Heart right ventricle (tissue), 16 donors: ENCODE results near the gene NSMCE1. TPM values are rescaled to one million over a fixed set of nuclear protein-coding genes. Genes with fewer than 3 reads are reported as not detected.

Experiments used
- ATAC-seq, 8 donors: fragments of 200-7000 bp; cut with Tn5 transposase; one replicate each; pipeline ENCODE4 v1.9.1; 2020; ENCODE audit warnings: mild to moderate bottlenecking in 8 of 8, moderate library complexity in 8 of 8, moderate number of reproducible peaks in 1 of 8
- DNase-seq, 2 donors: peaks; one replicate each; pipeline ENCODE4 v3.0.0-alpha.2; 2020
- H3K27ac ChIP-seq, 10 donors: fragments of 200-600 bp; sonication (generic) in 2 of 10; one replicate each; pipeline versions ENCODE4 v1.5.0 to v1.8.0; 2020 to 2022; ENCODE audit warnings: mild to moderate bottlenecking in 3 of 10
- H3K27me3 ChIP-seq, 7 donors: fragments of 200-600 bp; one replicate each; pipeline ENCODE4 v1.8.0; 2021 to 2022; ENCODE audit warnings: mild to moderate bottlenecking in 2 of 7
- H3K36me3 ChIP-seq, 9 donors: fragments of 200-600 bp; sonication (generic) in 1 of 9; one replicate each; pipeline versions ENCODE4 v1.5.0 to v1.8.0; 2020 to 2022; ENCODE audit warnings: mild to moderate bottlenecking in 2 of 9
- H3K4me1 ChIP-seq, 9 donors: fragments of 200-600 bp; sonication (generic) in 1 of 9; one replicate each; pipeline versions ENCODE4 v1.5.0 to v1.8.0; 2020 to 2022; ENCODE audit warnings: mild to moderate bottlenecking in 4 of 9
- H3K4me3 ChIP-seq, 10 donors: fragments of 200-600 bp; sonication (generic) in 2 of 10; one replicate each; pipeline versions ENCODE4 v1.5.0 to v1.8.0; 2020 to 2022; ENCODE audit warnings: mild to moderate bottlenecking in 7 of 10, moderate library complexity in 2 of 10
- H3K9me3 ChIP-seq, 11 donors: fragments of 200-600 bp in 10 of 11; sonication (generic) in 2 of 11; one replicate each; pipeline versions ENCODE4 v1.5.0 to v1.8.0; 2013 to 2022; ENCODE audit warnings: mild to moderate bottlenecking in 2 of 11, control low read depth in 1 of 11, moderate library complexity in 1 of 11
- WGBS, 2 donors: extraction: QIAGEN DNeasy Blood & Tissue Kit; methylation state at CpG; one replicate each; pipeline ENCODE4 v1.1.7; 2013; ENCODE audit warnings: inconsistent platforms in 1 of 2; 5-methylcytosine and 5-hydroxymethylcytosine counted together
- intact Hi-C, 10 donors: fragments of 100-400 bp; cut with DNase I; formaldehyde crosslinking; loops; one replicate each; pipeline versions ENCODE4 v1.11.1 to v1.14.2; 2022
- polyA plus RNA-seq, 2 donors: library from polyadenylated mRNA; stranded (reverse); fragments of 200-250 nt; gene quantifications; one replicate each; pipeline ENCODE4 v1.2.3, GENCODE V29; 2013
- total RNA-seq, 10 donors: library from RNA; stranded (reverse); fragmentation: NEBNext Ultra II Directional in 3 of 10; extraction: Animal tissue kit (Norgen Biotek cat#: 25700) in 3 of 10; gene quantifications; one replicate each; pipeline versions ENCODE4 v1.2.1 to v1.2.4, GENCODE V29; 2021 to 2023
- TF ChIP-seq, protein P1 (sequence below), 9 donors: fragments of 200-600 bp; sonication (generic) in 2 of 9; IDR thresholded peaks; one replicate each; pipeline versions ENCODE4 v1.5.0 to v1.8.0; 2021 to 2022; ENCODE audit warnings: antibody characterized with exemption in 9 of 9, mild to moderate bottlenecking in 5 of 9, moderate library complexity in 1 of 9
- donor health status: Arrhythmogenic right ventricular cardiomyopathy.
- donor health status: ischemic (EF 13 %, LVEDD 7.1; RV severe dilation, severe dysfunction).
- donor health status: healthy with polysubstance abuse.
- donor health status: DM: no; HTN: yes; CAD: no.
- donor health status: DM: no; HTN: no; CAD: no.
- donor health status: ischemic (EF 25% LVEDD 6.9; RV normal size, moderate dysfunction).
- donor health status: ischemic (EF 25% LVEDD 5.7; RV mildly dilated, moderate dysfunction).
- donor health status: healthy.
- donor health status: DM: yes; HTN: yes; CAD: no.
- donor health status: Ischemic cardiomyopathy.
- donor health status: ischemic (EF 35%, LVEDD 5.7; RV mildly dilated, moderate dysfunction).
- donor health status: nonischemic (EF 11% LVEDD 7.7; RV severe dilation, severe dysfunction).
- donor health status: DM: yes; HTN: yes; CAD: no.
- donor health status: PGD.
- donor health status: ischemic (EF 29% LVEDD 5.4; RV normal size, mild dysfunction).
- donor health status: nonischemic (EF 23%, LVEDD 6.1; RV moderate dilation, normal function).

NSMCE1 gene
- total and polyA plus RNA-seq, 12 donors: 33.5 to 57.1 (median 38.1) TPM

DNA sequence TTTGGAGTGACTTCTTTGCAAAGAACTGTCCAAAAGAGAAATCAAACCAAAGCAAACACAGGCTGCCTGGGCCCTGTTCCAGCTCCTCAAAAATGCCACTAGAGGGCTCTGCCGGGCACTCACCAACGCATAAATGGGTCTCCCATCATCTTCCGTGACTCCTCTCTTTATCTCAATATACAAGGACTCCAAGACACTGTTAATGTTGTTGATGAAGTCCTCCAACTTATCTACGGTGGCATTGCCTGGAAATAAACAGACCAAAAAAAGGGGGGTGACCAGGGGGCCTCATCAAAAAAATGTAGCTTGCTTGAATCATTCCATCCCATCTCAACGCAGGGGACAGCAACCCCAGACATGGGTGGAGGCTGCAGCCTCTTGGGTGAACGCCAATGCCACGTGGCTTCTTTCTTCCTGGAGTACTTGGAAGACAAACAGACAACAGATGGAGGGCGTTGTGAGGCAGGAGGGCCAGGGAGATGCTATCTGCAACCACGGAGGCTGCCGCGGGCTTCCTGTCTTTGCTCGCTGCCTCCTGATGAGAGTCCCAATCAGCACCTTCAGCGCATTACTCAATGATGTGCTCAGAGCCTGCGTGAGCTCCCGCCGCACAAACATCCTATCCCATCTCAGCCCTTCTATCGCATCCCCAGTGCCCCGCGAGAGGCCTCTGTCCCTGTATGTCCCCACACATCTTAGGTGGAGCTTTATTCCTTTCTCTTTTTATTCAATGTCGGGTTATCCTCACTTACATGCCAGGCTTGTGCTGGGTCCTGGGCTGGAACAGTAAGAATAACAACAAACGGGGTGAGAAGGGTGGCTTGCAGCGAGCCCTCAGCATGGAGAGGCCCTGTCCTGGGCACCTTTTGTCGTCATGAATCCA lies 33.3 kb downstream of the NSMCE1 start:
- WGBS, 2 donors: 22 to 25% methylated on average over 23 of the region's 23 CpGs
- ATAC-seq (peak; percentile 57 to 89 (median 80)), DNase-seq (peak; percentile 88 to 89)
- Histone ChIP-seq H3K27me3 (no peaks in the 10 kb centered on the region), H3K4me1 (peaks cover 11 to 76% (median 37%) of the 10 kb centered on the region in 9 donors), H3K27ac (peak overlapping the region in 9 of 10 donors; percentile 24 to 92 (median 62)), H3K9me3 (no peaks in the 10 kb centered on the region), H3K4me3 (peak overlapping the region in 6 of 10 donors; percentile 5 to 36 (median 14)), H3K36me3 (peaks cover 0 to 42% (median 8%) of the 10 kb centered on the region in 9 donors)
- intact Hi-C loops: loop anchor here in 8 of 10 donors (1.0 to 10.0 kb wide), 13 partner anchors 50 to 222 kb away; partner anchors contain the start of gene IL4R (in 4 of the 8)
- TF ChIP-seq, protein P1, sequence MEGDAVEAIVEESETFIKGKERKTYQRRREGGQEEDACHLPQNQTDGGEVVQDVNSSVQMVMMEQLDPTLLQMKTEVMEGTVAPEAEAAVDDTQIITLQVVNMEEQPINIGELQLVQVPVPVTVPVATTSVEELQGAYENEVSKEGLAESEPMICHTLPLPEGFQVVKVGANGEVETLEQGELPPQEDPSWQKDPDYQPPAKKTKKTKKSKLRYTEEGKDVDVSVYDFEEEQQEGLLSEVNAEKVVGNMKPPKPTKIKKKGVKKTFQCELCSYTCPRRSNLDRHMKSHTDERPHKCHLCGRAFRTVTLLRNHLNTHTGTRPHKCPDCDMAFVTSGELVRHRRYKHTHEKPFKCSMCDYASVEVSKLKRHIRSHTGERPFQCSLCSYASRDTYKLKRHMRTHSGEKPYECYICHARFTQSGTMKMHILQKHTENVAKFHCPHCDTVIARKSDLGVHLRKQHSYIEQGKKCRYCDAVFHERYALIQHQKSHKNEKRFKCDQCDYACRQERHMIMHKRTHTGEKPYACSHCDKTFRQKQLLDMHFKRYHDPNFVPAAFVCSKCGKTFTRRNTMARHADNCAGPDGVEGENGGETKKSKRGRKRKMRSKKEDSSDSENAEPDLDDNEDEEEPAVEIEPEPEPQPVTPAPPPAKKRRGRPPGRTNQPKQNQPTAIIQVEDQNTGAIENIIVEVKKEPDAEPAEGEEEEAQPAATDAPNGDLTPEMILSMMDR (IDR thresholded peaks at IDR 0.05): peak; percentile 63 to 91 (median 83)

DNA sequence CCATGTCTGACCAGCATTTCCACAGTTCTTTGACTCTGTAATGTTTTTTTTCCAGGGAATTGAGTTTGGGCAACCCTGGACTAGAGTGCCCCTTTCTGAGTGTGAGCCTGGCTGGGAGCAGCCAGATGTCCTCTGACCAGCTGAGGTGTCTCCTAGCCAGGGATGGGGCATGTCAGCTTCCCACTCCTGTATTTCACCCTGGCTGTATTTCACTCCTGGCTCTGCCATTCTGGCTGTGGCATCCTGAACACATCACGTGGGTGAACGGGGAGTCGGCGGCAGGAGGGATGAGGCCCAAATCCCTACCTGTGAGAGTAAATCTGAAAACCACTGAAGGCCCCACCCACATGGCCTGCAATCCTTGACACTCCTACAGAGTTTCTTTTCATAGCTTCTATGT lies 34.0 kb downstream of the NSMCE1 start:
- DNase-seq: no peak
- H3K36me3 ChIP-seq: peaks cover 0 to 44% (median 9%) of the 10 kb centered on the region in 9 donors
- H3K4me1 ChIP-seq: peaks cover 11 to 83% (median 39%) of the 10 kb centered on the region in 9 donors
- no peaks in the 10 kb centered on the region for H3K9me3 ChIP-seq
- H3K4me3 ChIP-seq: peak overlapping the region in 1 of 10 donors; percentile 5
- H3K27ac ChIP-seq: peak overlapping the region in 8 of 10 donors; percentile 24 to 92 (median 65)
- intact Hi-C loops: loop anchor here in 9 of 10 donors (1.0 to 10.0 kb wide), 15 partner anchors 50 to 223 kb away; partner anchors contain the start of gene IL4R (in 4 of the 9)
- TF ChIP-seq, protein P1 (IDR thresholded peaks at IDR 0.05): no peak
- WGBS, 2 donors: 40 to 52% methylated on average over 4 of the region's 4 CpGs
- H3K27me3 ChIP-seq: no peaks in the 10 kb centered on the region
- ATAC-seq: no peak

DNA sequence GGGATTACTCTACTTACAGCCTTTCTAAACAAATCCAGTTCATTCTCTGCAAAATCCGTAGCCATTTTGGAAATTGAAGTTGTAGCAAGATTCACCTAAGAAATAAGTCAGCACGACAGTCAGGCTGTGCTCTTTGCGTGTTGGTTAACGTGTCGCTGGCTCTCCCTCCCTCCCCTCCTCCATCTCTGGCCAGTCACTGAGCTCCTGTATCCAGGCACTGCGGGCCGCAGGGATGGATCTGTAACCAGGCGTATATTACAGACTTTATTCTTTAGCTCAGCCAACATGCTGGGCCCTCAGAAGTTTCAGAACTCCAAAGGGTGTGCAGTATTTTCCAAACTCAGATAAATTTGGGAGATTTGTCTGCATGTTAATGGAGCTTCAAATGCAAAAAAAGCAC lies 34.4 kb downstream of the NSMCE1 start:
- no peak for ATAC-seq
- intact Hi-C loops: loop anchor here in 7 of 10 donors (2.0 to 10.0 kb wide), 9 partner anchors 51 to 221 kb away; partner anchors contain the start of gene IL4R (in 2 of the 7)
- H3K36me3 ChIP-seq: peaks cover 0 to 44% (median 9%) of the 10 kb centered on the region in 9 donors
- H3K4me3 ChIP-seq: no peak overlapping the region
- no peak for DNase-seq
- peaks cover 11 to 87% (median 44%) of the 10 kb centered on the region in 9 donors for H3K4me1 ChIP-seq
- H3K27me3 ChIP-seq: no peaks in the 10 kb centered on the region
- TF ChIP-seq, protein P1 (IDR thresholded peaks at IDR 0.05): no peak
- H3K9me3 ChIP-seq: no peaks in the 10 kb centered on the region
- 92 to 97% methylated on average over 8 of the region's 8 CpGs for WGBS, 2 donors
- peak overlapping the region in 6 of 10 donors; percentile 24 to 92 (median 65) for H3K27ac ChIP-seq

DNA sequence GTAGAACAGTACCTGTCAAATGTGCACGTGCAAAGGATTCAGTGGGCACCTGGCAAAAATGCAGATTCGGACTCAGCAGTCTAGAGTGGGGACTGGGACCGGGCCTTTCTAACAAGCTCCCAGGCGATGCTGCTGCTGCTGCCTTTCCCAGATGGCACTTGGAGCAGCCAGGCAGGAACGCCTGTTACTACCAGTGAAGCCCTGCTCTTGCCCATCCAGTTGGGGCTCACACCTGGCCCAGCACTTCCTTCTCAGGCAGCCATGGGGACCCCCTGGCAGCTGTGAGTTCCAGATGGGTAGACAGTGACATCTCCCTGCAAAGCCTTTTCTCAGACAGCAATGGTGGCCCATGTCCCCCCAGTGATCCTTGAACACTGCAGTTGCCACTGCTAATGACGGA lies 34.8 kb downstream of the NSMCE1 start:
- ATAC-seq (no peak), DNase-seq (no peak)
- no peak overlapping the region for H3K4me3 ChIP-seq
- peaks cover 11 to 91% (median 48%) of the 10 kb centered on the region in 9 donors for H3K4me1 ChIP-seq
- no peaks in the 10 kb centered on the region for H3K9me3 ChIP-seq
- no peaks in the 10 kb centered on the region for H3K27me3 ChIP-seq
- H3K27ac ChIP-seq: peak overlapping the region in 1 of 10 donors; percentile 92
- peaks cover 0 to 44% (median 9%) of the 10 kb centered on the region in 9 donors for H3K36me3 ChIP-seq
- TF ChIP-seq, protein P1 (IDR thresholded peaks at IDR 0.05): no peak
- 97 to 98% methylated on average over 6 of the region's 6 CpGs for WGBS, 2 donors
- intact Hi-C loops: loop anchor here in 7 of 10 donors (2.0 to 10.0 kb wide), 9 partner anchors 51 to 221 kb away; partner anchors contain the start of gene IL4R (in 2 of the 7)
